B cell (primary cell): ENCODE results near the gene THSD7B. TPM values are rescaled to one million over a fixed set of nuclear protein-coding genes. Genes with fewer than 3 reads are reported as not detected.

Experiments used
- ATAC-seq: fragments of 200-7000 bp; cut with Tn5 transposase; one replicate; pipeline ENCODE4 v1.10.0; 2021; ENCODE audit warnings: low read depth, mild to moderate bottlenecking, moderate number of reproducible peaks, moderate library complexity
- CTCF ChIA-PET: fragments of 350-600 bp; sonication (Branson Sonifier 250); formaldehyde crosslinking; loops from one replicate; lab custom pipeline; 2021; ENCODE audit warnings: antibody characterized with exemption, inconsistent platforms; lab: Charles Lee
- POLR2A ChIA-PET: fragments of 350-600 bp; sonication (Branson Sonifier 250); formaldehyde crosslinking; loops from one replicate; lab custom pipeline; 2021; ENCODE audit warnings: antibody characterized with exemption; lab: Charles Lee
- DNase-seq: peaks from one replicate; pipeline ENCODE4 v3.0.0; 2013
- H2AFZ ChIP-seq: 2 replicates; pipeline ENCODE4 v1.6.1; 2012; ENCODE audit warnings: mild to moderate bottlenecking, low read depth, low read length; ENCODE audit not compliant: insufficient read depth, poor library complexity, severe bottlenecking
- H3K27ac ChIP-seq, 2 donors: 1 replicate in 1 of 2; 2 replicates in 1 of 2; pipeline ENCODE4 v1.5.1; 2012 to 2013; ENCODE audit warnings: low read length in 2 of 2, mild to moderate bottlenecking in 2 of 2, moderate library complexity in 1 of 2
- H3K27me3 ChIP-seq, 4 experiments: fragments of 200-600 bp in 1 of 4; sonication (generic) in 1 of 4; replicated peaks in 1 of 4; 1 replicate in 2 of 4; 2 replicates in 2 of 4; pipeline versions ENCODE4 v1.6.1 to v1.7.0; 2013 to 2016; ENCODE audit warnings: low read length in 3 of 4, mild to moderate bottlenecking in 2 of 4, mixed read lengths in 1 of 4, moderate library complexity in 1 of 4; ENCODE audit not compliant: insufficient read depth in 4 of 4, control insufficient read depth in 3 of 4; ENCODE audit errors: control extremely low read depth in 1 of 4
- H3K36me3 ChIP-seq, 2 experiments: replicated peaks in 1 of 2; 1 replicate in 1 of 2; 2 replicates in 1 of 2; pipeline versions ENCODE4 v1.6.1 to v1.7.1; 2013; ENCODE audit warnings: low read length in 1 of 2; ENCODE audit not compliant: insufficient read depth in 2 of 2, control insufficient read depth in 1 of 2; ENCODE audit errors: control extremely low read depth in 1 of 2, extremely low read depth in 1 of 2
- H3K4me1 ChIP-seq, 2 donors: fragments of 200-600 bp in 1 of 2; sonication (generic) in 1 of 2; 1 replicate in 1 of 2; 2 replicates in 1 of 2; pipeline versions ENCODE4 v1.5.1 to v1.6.1; 2013 to 2017; ENCODE audit warnings: low read length in 2 of 2; ENCODE audit not compliant: control insufficient read depth in 2 of 2, insufficient read depth in 2 of 2
- H3K4me2 ChIP-seq: replicated peaks from 2 replicates; pipeline ENCODE3; 2012; ENCODE audit warnings: mild to moderate bottlenecking, low read depth, low read length; ENCODE audit not compliant: poor library complexity, severe bottlenecking
- H3K4me3 ChIP-seq, 5 experiments: fragments of 200-600 bp in 1 of 5; sonication (generic) in 1 of 5; 1 replicate in 3 of 5; 2 replicates in 2 of 5; pipeline versions ENCODE4 v1.5.1 to v1.7.0; 2011 to 2016; ENCODE audit warnings: low read length in 4 of 5, mild to moderate bottlenecking in 4 of 5, low read depth in 2 of 5, control low read depth in 1 of 5, moderate library complexity in 1 of 5; ENCODE audit not compliant: insufficient read depth in 1 of 5; ENCODE audit errors: control extremely low read depth in 1 of 5, extremely low read depth in 1 of 5
- H3K79me2 ChIP-seq: fragments of 200-600 bp; sonication (generic); one replicate; pipeline ENCODE4 v1.6.0; 2016; ENCODE audit warnings: low read length; ENCODE audit not compliant: control insufficient read depth, insufficient read depth
- H3K9ac ChIP-seq: fragments of 200-600 bp; sonication (generic); 2 replicates; pipeline ENCODE4 v1.6.1; 2017; ENCODE audit warnings: mild to moderate bottlenecking, low read length, moderate library complexity
- H3K9me3 ChIP-seq, 3 donors: one replicate each; pipeline versions ENCODE4 v1.6.1 to v1.7.1; 2013; ENCODE audit warnings: low read length in 2 of 3; ENCODE audit not compliant: control insufficient read depth in 2 of 3, insufficient read depth in 1 of 3; ENCODE audit errors: control extremely low read depth in 1 of 3
- H4K20me1 ChIP-seq: 2 replicates; pipeline ENCODE4 v1.6.0; 2012; ENCODE audit warnings: mild to moderate bottlenecking, low read length; ENCODE audit not compliant: insufficient read depth, control insufficient read depth, poor library complexity, severe bottlenecking
- H3K27ac Mint-ChIP-seq: one replicate; pipeline ENCODE4 v1.8.0; 2021; ENCODE audit warnings: mixed read lengths
- H3K27me3 Mint-ChIP-seq: one replicate; pipeline ENCODE4 v1.8.0; 2021; ENCODE audit warnings: mixed read lengths
- H3K4me1 Mint-ChIP-seq: one replicate; pipeline ENCODE4 v1.8.0; 2021; ENCODE audit warnings: mixed read lengths
- H3K4me3 Mint-ChIP-seq: one replicate; pipeline ENCODE4 v1.8.0; 2021; ENCODE audit warnings: mixed read lengths
- H3K9me3 Mint-ChIP-seq: one replicate; pipeline ENCODE4 v1.8.0; 2022; ENCODE audit warnings: mixed read lengths; ENCODE audit not compliant: insufficient read depth
- EZH2 ChIP-seq: IDR thresholded peaks from 2 replicates; pipeline ENCODE4 v1.6.1; 2012; ENCODE audit warnings: borderline replicate concordance, low read depth, mild to moderate bottlenecking, moderate library complexity, low read length; ENCODE audit not compliant: insufficient read depth, poor library complexity, severe bottlenecking
- WGBS: methylation state at CpG from one replicate; pipeline ENCODE4 v1.1.5; 2013; ENCODE audit warnings: missing lambda C conversion rate; ENCODE audit not compliant: insufficient coverage; 5-methylcytosine and 5-hydroxymethylcytosine counted together
- intact Hi-C: fragments of 100-400 bp; cut with micrococcal nuclease; formaldehyde crosslinking; loops from one replicate; pipeline ENCODE4 v1.10.0; 2022
- polyA plus RNA-seq: library from polyadenylated mRNA; depleted of rRNA; stranded (reverse); fragments of >200 nt; gene quantifications from 2 replicates; pipeline ENCODE4 v1.2.3, GENCODE V29; 2012
- total RNA-seq, 2 donors: library from RNA; stranded (reverse); fragments of 120-200 nt in 1 of 2; gene quantifications; 1 replicate in 1 of 2; 2 replicates in 1 of 2; pipeline versions ENCODE4 v1.2.3 to v1.2.4, GENCODE V29; 2013 to 2022
- TF ChIP-seq, protein P1 (sequence below): fragments of 200-600 bp; IDR thresholded peaks from one replicate; pipeline ENCODE4 v1.8.0; 2022; ENCODE audit warnings: antibody characterized with exemption, mild to moderate bottlenecking

THSD7B gene
- total and polyA plus RNA-seq, 2 donors (not counting 1 experiment from before 2014, with no cell fraction given), result 0.76 TPM; not detected in 1

DNA sequence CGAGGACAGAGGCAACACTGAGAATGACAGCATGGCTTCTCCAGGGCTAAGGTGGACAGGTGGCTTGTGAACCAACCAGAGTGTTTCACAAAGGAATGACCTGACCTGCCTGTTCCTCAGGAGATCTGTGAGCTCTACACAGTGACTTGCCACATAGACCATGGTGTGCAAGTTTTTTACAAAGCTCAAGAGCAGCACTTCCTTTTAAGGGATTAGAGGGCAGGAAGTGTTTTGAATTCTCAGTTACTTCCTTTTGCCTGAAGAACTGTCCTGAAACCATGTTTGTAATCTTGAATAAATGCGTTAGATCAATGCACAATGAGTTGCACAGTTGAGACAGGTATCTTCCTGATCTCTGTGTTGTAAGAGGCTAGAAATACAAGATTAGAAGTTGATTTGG lies 421.9 kb downstream of the THSD7B start:
- H3K9me3 Mint-ChIP-seq, result peaks cover 6% of the 10 kb centered on the region
- H3K4me3 Mint-ChIP-seq, result no peak overlapping the region
- DNase-seq (no peak), ATAC-seq (no peak)
- Histone ChIP-seq H3K36me3 (no peaks in the 10 kb centered on the region), H3K9me3 (peaks cover 0 to 4% (median 3%) of the 10 kb centered on the region in 3 donors), H3K4me3 (no peak overlapping the region), H3K4me2 (no peak overlapping the region), H3K4me1 (no peaks in the 10 kb centered on the region), H3K9ac (no peak overlapping the region), H3K27ac (no peak overlapping the region), H2AFZ (no peak overlapping the region), H4K20me1 (no peaks in the 10 kb centered on the region), H3K79me2 (no peaks in the 10 kb centered on the region), H3K27me3 (no peaks in the 10 kb centered on the region)
- H3K27ac Mint-ChIP-seq, result no peak overlapping the region
- no peaks in the 10 kb centered on the region for H3K27me3 Mint-ChIP-seq
- 95% methylated on average over 1 of the region's 2 CpGs for WGBS
- no peak for TF ChIP-seq EZH2
- TF ChIP-seq, protein P1, sequence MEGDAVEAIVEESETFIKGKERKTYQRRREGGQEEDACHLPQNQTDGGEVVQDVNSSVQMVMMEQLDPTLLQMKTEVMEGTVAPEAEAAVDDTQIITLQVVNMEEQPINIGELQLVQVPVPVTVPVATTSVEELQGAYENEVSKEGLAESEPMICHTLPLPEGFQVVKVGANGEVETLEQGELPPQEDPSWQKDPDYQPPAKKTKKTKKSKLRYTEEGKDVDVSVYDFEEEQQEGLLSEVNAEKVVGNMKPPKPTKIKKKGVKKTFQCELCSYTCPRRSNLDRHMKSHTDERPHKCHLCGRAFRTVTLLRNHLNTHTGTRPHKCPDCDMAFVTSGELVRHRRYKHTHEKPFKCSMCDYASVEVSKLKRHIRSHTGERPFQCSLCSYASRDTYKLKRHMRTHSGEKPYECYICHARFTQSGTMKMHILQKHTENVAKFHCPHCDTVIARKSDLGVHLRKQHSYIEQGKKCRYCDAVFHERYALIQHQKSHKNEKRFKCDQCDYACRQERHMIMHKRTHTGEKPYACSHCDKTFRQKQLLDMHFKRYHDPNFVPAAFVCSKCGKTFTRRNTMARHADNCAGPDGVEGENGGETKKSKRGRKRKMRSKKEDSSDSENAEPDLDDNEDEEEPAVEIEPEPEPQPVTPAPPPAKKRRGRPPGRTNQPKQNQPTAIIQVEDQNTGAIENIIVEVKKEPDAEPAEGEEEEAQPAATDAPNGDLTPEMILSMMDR, result no peak
- H3K4me1 Mint-ChIP-seq, result no peaks in the 10 kb centered on the region
- POLR2A ChIA-PET, result no interaction called here
- intact Hi-C loops, result no loop called here
- CTCF ChIA-PET, result no interaction called here

DNA sequence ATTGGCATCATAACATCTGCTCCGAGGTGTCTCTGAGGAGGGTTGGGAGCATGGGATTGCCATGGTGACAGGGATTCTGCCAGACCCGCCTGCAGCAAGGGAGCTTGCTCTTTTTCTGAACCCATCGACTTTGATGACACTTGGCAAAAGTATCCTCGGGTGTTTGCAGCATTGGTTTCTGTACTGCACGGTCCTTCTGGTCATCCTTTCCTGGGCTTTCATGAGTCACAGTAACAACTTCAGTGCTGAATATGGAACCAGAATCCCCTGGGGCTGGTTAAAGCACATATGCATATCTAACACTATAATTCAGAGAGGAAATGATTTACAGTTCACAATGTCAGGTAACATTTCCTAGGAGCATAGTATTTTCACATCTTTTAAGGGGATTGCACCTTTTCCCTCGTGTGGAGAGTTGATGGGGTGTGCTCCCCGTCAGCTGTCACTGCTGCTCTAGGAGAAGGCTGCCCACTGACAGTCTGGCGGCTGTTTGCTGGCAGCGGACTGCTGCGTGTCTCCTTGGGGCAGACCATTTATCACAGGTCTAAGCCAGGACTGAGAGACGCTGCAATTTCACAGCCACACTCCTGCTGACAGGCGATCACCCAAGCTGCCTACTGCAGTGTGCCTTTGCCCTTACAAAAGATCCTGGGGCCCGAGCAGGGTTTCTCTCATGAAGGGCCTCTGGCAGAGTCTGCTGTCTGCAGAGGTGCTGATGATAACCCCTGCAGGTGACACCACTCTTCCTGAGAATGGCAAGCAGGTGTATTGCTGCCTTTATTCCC lies 425.3 kb downstream of the THSD7B start:
- Histone ChIP-seq H2AFZ (no peak overlapping the region), H3K36me3 (no peaks in the 10 kb centered on the region), H3K27ac (no peak overlapping the region), H4K20me1 (no peaks in the 10 kb centered on the region), H3K4me1 (no peaks in the 10 kb centered on the region), H3K79me2 (no peaks in the 10 kb centered on the region), H3K4me3 (no peak overlapping the region), H3K4me2 (no peak overlapping the region), H3K27me3 (no peaks in the 10 kb centered on the region), H3K9ac (no peak overlapping the region), H3K9me3 (peaks cover 0 to 3% (median 0%) of the 10 kb centered on the region in 3 donors)
- TF ChIP-seq EZH2, result no peak
- TF ChIP-seq, protein P1, result no peak
- intact Hi-C loops, result no loop called here
- H3K27ac Mint-ChIP-seq, result no peak overlapping the region
- POLR2A ChIA-PET, result no interaction called here
- H3K4me3 Mint-ChIP-seq, result no peak overlapping the region
- H3K27me3 Mint-ChIP-seq, result no peaks in the 10 kb centered on the region
- 77% methylated on average over 13 of the region's 13 CpGs for WGBS
- H3K9me3 Mint-ChIP-seq, result peaks cover 6% of the 10 kb centered on the region
- ATAC-seq, result no peak
- no peak for DNase-seq
- H3K4me1 Mint-ChIP-seq, result no peaks in the 10 kb centered on the region
- CTCF ChIA-PET, result no interaction called here
